Suprapubic skin (tissue), 4 donors: ENCODE measurements around the gene SOX6. TPM values are rescaled to one million over a fixed set of nuclear protein-coding genes. Genes with fewer than 3 reads are reported as not detected.
"Not testable (repeated sequence)": the region's sequence is repeated elsewhere in the genome, so short reads cannot be mapped to it uniquely, and the experiment has no call there.

Experiments
- DNase-seq, 2 donors: peaks; one replicate each; pipeline ENCODE4 v3.0.0-alpha.2; 2019; ENCODE audit warnings: low spot score in 2 of 2
- H3K27ac ChIP-seq: fragments of 200-600 bp; sonication (generic); one replicate; pipeline ENCODE4 v1.5.1; 2019
- H3K27me3 ChIP-seq: fragments of 200-600 bp; sonication (generic); one replicate; pipeline ENCODE4 v1.5.1; 2019
- H3K36me3 ChIP-seq: fragments of 200-600 bp; sonication (generic); one replicate; pipeline ENCODE4 v1.5.1; 2019
- H3K4me1 ChIP-seq: fragments of 200-600 bp; sonication (generic); one replicate; pipeline ENCODE4 v1.5.1; 2019
- H3K4me3 ChIP-seq: fragments of 200-600 bp; sonication (generic); one replicate; pipeline ENCODE4 v1.5.1; 2019; ENCODE audit warnings: mild to moderate bottlenecking
- H3K9me3 ChIP-seq: fragments of 200-600 bp; sonication (generic); one replicate; pipeline ENCODE4 v1.5.1; 2019
- EP300 ChIP-seq: sonication (generic); formaldehyde crosslinking; IDR thresholded peaks from one replicate; pipeline ENCODE4 v1.6.1; 2017; ENCODE audit warnings: antibody characterized with exemption
- POLR2A ChIP-seq, 2 donors: fragments of 450-650 bp; IDR thresholded peaks; one replicate each; pipeline ENCODE4 v1.6.1; 2017; ENCODE audit warnings: antibody characterized with exemption in 2 of 2, mild to moderate bottlenecking in 2 of 2, moderate library complexity in 2 of 2
- POLR2AphosphoS5 ChIP-seq, 3 donors: sonication (generic); formaldehyde crosslinking; IDR thresholded peaks; one replicate each; pipeline ENCODE4 v1.6.1; 2017; ENCODE audit warnings: antibody characterized with exemption in 3 of 3
- WGBS: methylation state at CpG from one replicate; pipeline ENCODE4 v1.1.5; 2018; 5-methylcytosine and 5-hydroxymethylcytosine counted together
- total RNA-seq, 4 donors: library from RNA; depleted of rRNA; stranded (reverse); fragments of >200 nt; gene quantifications; one replicate each; pipeline ENCODE4 v1.1.0, GENCODE V29; 2016
- TF ChIP-seq, protein P1 (sequence below), 2 donors: fragments of 200-600 bp in 1 of 2; fragments of 450-650 bp in 1 of 2; sonication (generic) in 1 of 2; IDR thresholded peaks; one replicate each; pipeline ENCODE4 v1.5.1; 2016 to 2019; ENCODE audit warnings: antibody characterized with exemption in 2 of 2, mild to moderate bottlenecking in 1 of 2, moderate library complexity in 1 of 2

SOX6 gene
- total RNA-seq, 4 donors from 2014 or later, result 12.1 to 32.0 (median 23.8) TPM

DNA sequence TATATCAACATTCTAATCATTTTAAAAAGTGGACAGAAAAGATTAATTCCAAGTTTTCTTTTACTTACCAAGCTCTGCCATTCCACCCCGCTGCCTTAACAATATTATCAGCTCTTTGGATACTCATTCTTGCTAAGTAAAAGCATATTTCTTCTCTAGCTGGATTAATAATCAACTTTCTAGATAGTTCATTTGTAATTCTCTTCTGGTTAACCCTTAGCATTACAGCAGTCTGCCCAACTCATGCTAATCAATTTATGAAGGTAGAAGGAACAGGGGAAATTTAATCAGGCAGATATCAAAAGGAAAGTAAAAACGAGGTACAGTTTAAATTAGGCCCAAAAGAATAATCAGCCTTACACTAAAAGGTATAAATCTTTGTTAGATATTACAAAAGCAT is 41.0 kb upstream of the SOX6 start:
- 67% methylated on average over 2 of the region's 2 CpGs for WGBS
- no peaks in the 10 kb centered on the region for H3K4me1 ChIP-seq
- TF ChIP-seq, protein P1, sequence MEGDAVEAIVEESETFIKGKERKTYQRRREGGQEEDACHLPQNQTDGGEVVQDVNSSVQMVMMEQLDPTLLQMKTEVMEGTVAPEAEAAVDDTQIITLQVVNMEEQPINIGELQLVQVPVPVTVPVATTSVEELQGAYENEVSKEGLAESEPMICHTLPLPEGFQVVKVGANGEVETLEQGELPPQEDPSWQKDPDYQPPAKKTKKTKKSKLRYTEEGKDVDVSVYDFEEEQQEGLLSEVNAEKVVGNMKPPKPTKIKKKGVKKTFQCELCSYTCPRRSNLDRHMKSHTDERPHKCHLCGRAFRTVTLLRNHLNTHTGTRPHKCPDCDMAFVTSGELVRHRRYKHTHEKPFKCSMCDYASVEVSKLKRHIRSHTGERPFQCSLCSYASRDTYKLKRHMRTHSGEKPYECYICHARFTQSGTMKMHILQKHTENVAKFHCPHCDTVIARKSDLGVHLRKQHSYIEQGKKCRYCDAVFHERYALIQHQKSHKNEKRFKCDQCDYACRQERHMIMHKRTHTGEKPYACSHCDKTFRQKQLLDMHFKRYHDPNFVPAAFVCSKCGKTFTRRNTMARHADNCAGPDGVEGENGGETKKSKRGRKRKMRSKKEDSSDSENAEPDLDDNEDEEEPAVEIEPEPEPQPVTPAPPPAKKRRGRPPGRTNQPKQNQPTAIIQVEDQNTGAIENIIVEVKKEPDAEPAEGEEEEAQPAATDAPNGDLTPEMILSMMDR (IDR thresholded peaks at IDR 0.05), result no peak
- TF ChIP-seq EP300 (no peak), POLR2A (IDR thresholded peaks at IDR 0.05) (no peak), POLR2AphosphoS5 (IDR thresholded peaks at IDR 0.05) (no peak)

DNA sequence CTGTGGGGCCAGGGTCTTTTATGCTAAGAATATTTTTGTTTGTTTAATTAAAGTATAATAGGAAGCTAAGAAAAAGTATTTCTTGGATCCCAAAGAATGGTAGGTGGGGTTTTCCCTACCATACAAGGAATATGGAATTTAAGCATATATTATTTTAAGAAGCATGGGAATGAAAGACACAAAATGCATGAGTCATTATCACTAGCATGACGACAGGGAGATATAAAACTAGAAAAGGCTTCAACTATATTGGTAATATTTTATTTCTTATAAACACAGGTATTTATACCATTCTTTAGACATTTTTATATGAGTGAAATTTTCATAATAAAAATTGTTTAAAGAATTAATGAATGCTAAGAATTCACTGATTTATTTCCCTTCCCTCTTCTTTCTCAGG is 39.3 kb upstream of the SOX6 start:
- Histone ChIP-seq H3K9me3 (no peaks in the 10 kb centered on the region), H3K36me3 (no peaks in the 10 kb centered on the region), H3K27me3 (no peaks in the 10 kb centered on the region), H3K4me1 (no peaks in the 10 kb centered on the region), H3K27ac (no peak overlapping the region), H3K4me3 (no peak overlapping the region)
- TF ChIP-seq, protein P1 (IDR thresholded peaks at IDR 0.05), result no peak
- TF ChIP-seq EP300, result no peak
- DNase-seq, result no peak
- 47% methylated on average over 1 of the region's 1 CpG for WGBS

More for the DNA sequence above, 41.0 kb upstream of the SOX6 start:
- DNase-seq, result no peak
- no peaks in the 10 kb centered on the region for H3K36me3 ChIP-seq
- no peak overlapping the region for H3K27ac ChIP-seq
- no peak overlapping the region for H3K4me3 ChIP-seq
- H3K9me3 ChIP-seq, result no peaks in the 10 kb centered on the region
- no peaks in the 10 kb centered on the region for H3K27me3 ChIP-seq

DNA sequence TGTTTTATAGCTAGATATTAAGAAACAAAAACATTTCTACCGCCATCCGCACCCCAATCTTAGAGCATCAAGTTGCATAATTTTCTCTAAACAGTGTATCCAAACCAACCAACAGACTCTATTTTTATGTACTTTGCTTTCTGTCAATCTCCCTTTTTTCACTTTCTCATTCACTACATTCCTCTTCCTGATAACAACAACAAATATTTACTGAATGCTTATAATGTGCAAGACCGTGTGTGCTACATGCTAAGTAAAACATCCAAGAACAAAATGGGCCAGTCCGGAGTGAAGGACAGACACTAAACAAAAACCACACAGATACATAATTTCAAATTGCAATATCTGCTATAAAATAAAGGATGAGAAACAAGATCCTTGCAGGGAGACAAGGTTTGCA is 38.6 kb upstream of the SOX6 start:
- Histone ChIP-seq H3K27me3 (no peaks in the 10 kb centered on the region), H3K36me3 (no peaks in the 10 kb centered on the region), H3K27ac (no peak overlapping the region), H3K4me3 (no peak overlapping the region), H3K4me1 (no peaks in the 10 kb centered on the region), H3K9me3 (no peaks in the 10 kb centered on the region)
- no peak for DNase-seq
- no peak for TF ChIP-seq EP300
- TF ChIP-seq POLR2A (IDR thresholded peaks at IDR 0.05), result no peak
- no peak for TF ChIP-seq POLR2AphosphoS5 (IDR thresholded peaks at IDR 0.05)
- TF ChIP-seq, protein P1 (IDR thresholded peaks at IDR 0.05), result no peak
- 81% methylated on average over 4 of the region's 4 CpGs for WGBS

DNA sequence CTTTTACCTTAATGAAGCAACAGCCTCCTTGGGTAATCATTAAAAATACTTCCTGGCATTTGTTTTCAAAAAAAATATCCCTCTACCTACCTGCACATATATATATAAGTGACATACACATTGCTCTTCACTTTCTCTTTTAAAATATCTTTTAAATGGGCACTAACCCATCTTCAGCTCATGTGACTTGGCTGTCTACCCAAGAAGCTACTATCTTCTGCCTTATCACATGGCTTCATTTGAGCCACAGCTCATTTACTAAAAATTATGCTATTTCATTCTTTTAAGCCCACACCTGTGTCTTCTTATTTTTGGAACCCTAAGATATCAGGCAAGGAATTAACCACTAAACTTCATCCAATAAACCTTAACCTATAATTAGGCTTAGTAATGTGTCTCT is 37.0 kb upstream of the SOX6 start:
- H3K27ac ChIP-seq, result no peak overlapping the region
- DNase-seq, result no peak
- no peak for TF ChIP-seq POLR2A (IDR thresholded peaks at IDR 0.05)
- TF ChIP-seq, protein P1 (IDR thresholded peaks at IDR 0.05), result no peak
- TF ChIP-seq EP300, result no peak
- no peak for TF ChIP-seq POLR2AphosphoS5 (IDR thresholded peaks at IDR 0.05)

DNA sequence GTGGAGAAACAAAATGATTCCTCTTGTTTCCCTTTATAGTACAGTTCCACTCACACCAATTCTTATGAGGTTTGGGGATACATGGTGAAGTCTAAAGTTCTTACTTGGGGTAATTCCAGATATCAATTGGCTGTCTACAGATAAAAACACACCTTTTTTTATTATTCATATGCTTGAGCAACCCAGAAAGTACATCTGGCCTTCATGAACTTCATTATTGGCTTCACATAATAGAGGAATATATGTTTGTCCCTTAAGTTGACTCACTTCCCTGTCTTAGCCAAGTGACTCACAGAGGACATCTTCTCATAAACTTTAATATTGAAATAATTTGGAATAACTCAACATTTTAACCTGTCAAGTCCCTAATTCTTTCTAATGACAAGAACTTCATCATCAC is 36.3 kb upstream of the SOX6 start:
- no peak overlapping the region for H3K4me3 ChIP-seq
- H3K36me3 ChIP-seq, result no peaks in the 10 kb centered on the region
- H3K27ac ChIP-seq, result no peak overlapping the region
- no peaks in the 10 kb centered on the region for H3K27me3 ChIP-seq
- DNase-seq, result no peak
- H3K4me1 ChIP-seq, result no peaks in the 10 kb centered on the region
- H3K9me3 ChIP-seq, result no peaks in the 10 kb centered on the region
- TF ChIP-seq, protein P1 (IDR thresholded peaks at IDR 0.05), result no peak
- TF ChIP-seq EP300 (no peak), POLR2AphosphoS5 (IDR thresholded peaks at IDR 0.05) (no peak), POLR2A (IDR thresholded peaks at IDR 0.05) (no peak)

More for the DNA sequence above, 37.0 kb upstream of the SOX6 start:
- Histone ChIP-seq H3K27me3 (no peaks in the 10 kb centered on the region), H3K9me3 (no peaks in the 10 kb centered on the region), H3K4me1 (no peaks in the 10 kb centered on the region), H3K4me3 (no peak overlapping the region), H3K36me3 (no peaks in the 10 kb centered on the region)

- not testable (repeated sequence) for H3K27ac ChIP-seq, H3K4me1 ChIP-seq, H3K9me3 ChIP-seq, H3K36me3 ChIP-seq, H3K27me3 ChIP-seq, H3K4me3 ChIP-seq, DNase-seq
- 81% methylated on average over 2 of the region's 2 CpGs for WGBS
These were observed 34.5 kb upstream of the SOX6 start for GRCh38 chr11:16390826-16391225.
